ENCODE results near the gene SLCO1A2.
"Not testable (repeated sequence)": the region's sequence is repeated elsewhere in the genome, so short reads cannot be mapped to it uniquely, and the experiment has no call there.

SLCO1A2 gene, protein sequence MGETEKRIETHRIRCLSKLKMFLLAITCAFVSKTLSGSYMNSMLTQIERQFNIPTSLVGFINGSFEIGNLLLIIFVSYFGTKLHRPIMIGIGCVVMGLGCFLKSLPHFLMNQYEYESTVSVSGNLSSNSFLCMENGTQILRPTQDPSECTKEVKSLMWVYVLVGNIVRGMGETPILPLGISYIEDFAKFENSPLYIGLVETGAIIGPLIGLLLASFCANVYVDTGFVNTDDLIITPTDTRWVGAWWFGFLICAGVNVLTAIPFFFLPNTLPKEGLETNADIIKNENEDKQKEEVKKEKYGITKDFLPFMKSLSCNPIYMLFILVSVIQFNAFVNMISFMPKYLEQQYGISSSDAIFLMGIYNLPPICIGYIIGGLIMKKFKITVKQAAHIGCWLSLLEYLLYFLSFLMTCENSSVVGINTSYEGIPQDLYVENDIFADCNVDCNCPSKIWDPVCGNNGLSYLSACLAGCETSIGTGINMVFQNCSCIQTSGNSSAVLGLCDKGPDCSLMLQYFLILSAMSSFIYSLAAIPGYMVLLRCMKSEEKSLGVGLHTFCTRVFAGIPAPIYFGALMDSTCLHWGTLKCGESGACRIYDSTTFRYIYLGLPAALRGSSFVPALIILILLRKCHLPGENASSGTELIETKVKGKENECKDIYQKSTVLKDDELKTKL

DNA sequence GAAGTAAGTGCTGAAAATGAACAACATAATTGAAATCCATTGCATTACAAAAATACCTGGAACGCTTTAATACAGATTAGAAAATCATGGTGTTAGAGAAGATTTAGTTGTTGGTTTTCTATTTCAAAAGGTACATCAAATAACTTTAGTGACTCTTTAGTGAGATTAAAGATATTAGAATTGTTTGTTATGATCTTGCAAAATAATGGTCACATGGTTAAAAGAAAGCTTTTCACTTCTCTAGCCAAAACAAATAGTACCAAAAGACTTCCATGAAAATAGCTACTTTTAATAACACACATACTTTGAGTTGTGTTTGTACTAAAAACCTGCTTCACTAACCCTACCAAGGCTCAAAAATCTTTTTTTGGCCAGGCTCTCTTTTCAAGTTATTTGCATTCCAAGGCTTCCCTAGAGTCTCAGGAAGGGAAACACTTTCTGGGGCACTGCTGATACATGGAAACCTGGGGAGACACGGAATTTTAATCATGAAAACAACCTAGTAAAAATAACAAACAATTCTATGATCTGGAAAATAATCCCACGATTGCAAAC is at the start of gene SLCO1A2:
SLCO1A2 (minus strand) TSS at position 147 of the 555 bp plus-strand sequence. CDS start 270 bp downstream, outside the sequence.
- TF ChIP-seq, protein P1, sequence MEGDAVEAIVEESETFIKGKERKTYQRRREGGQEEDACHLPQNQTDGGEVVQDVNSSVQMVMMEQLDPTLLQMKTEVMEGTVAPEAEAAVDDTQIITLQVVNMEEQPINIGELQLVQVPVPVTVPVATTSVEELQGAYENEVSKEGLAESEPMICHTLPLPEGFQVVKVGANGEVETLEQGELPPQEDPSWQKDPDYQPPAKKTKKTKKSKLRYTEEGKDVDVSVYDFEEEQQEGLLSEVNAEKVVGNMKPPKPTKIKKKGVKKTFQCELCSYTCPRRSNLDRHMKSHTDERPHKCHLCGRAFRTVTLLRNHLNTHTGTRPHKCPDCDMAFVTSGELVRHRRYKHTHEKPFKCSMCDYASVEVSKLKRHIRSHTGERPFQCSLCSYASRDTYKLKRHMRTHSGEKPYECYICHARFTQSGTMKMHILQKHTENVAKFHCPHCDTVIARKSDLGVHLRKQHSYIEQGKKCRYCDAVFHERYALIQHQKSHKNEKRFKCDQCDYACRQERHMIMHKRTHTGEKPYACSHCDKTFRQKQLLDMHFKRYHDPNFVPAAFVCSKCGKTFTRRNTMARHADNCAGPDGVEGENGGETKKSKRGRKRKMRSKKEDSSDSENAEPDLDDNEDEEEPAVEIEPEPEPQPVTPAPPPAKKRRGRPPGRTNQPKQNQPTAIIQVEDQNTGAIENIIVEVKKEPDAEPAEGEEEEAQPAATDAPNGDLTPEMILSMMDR (IDR thresholded peaks at IDR 0.05; ENCODE audit: low read length, missing control alignments): no peak
- H3K4me3 ChIP-seq (replicated peaks; ENCODE audit: low read depth, low read length): no peak within 1 kb of the TSS
- DNase-seq (ENCODE audit: low read depth): no peak

DNA sequence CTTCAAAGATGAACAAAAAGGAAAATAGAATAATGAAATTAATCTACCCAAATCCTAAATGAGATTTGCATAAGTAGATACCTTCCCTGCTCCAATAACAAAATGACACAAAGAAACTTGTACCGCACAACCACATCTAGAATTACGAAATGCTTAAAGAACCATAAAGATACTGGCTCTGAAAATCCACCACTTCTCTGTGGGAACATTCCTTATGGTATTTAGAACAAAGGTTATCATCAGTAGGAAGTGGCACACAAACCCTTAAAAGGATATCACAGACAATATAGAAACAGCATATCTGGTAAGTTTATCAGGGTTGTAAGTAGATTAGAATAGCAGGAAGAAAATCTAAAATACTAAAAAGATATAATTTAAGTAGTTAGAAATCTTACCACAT is 49.5 kb upstream of the SLCO1A2 start:
- no peak overlapping the region for H3K4me3 ChIP-seq (replicated peaks; ENCODE audit: low read depth, low read length)
- TF ChIP-seq, protein P1 (IDR thresholded peaks at IDR 0.05; ENCODE audit: low read length, missing control alignments): no peak
- no peak for DNase-seq (ENCODE audit: low read depth)

DNA sequence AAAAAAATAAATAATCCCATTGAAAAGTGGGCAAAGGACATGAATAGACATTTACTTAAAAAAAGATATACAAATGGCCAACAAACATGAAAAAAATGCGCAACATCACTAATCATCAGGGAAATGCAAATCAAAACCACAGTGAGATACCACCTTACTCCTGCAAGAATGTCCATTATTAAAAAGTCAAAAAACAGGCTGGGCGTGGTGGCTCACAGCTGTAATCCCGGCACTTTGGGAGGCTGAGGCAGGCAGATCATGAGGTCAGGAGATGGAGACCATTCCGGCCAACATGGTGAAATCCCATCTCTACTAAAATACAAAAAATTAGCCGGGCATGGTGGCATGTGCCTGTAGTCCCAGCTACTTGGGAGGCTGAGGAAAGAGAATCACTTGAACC is 46.6 kb upstream of the SLCO1A2 start:
- not testable (repeated sequence) for H3K4me3 ChIP-seq (replicated peaks; ENCODE audit: low read depth, low read length); DNase-seq (ENCODE audit: low read depth)

DNA sequence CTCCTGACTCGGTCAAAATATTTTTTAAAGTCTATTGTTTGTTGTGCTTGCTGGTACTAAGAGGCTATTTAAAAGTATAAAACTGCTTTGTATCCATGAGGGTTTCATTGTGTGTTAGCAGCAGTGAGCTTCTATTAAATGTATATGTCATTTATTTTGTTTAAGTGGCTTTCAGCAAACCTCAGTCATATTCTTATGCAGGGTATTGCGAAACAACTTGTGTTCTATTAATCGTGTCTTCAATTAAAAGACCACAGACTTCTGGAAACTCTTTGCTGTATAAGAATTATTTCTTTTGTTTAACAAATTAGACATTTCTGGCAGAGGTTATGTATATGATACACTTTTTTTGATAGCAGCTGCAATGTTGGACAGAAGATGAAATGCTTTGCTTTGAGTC is 44.5 kb upstream of the SLCO1A2 start:
- no peak overlapping the region for H3K4me3 ChIP-seq (replicated peaks; ENCODE audit: low read depth, low read length)
- TF ChIP-seq, protein P1 (IDR thresholded peaks at IDR 0.05; ENCODE audit: low read length, missing control alignments): no peak
- DNase-seq (ENCODE audit: low read depth): no peak

DNA sequence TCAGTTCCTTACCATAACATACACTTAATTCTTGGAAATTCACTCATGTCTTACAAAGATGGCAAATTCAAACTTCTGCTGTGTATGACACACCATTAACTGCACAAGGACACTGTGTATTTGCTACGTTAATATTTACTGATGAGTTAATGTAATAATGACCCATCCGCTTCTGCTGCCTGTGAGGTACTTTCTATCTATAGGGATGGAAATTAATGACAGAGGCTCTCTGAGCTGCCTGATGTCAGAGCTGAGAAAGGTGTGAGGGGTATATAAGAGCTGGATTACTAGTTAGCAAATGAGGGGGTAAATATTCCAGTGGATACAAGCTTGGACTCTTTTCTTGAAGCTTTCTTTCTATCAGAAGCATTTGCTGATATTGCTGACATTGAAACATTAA is 37.9 kb upstream of the SLCO1A2 start, which contains the start of gene IAPP:
IAPP (plus strand) TSS at position 301 of the 400 bp plus-strand sequence. CDS start 450 bp downstream, outside the sequence.
- H3K4me3 ChIP-seq (replicated peaks; ENCODE audit: low read depth, low read length): no peak within 1 kb of the TSS
- DNase-seq (ENCODE audit: low read depth): no peak
- TF ChIP-seq, protein P1 (IDR thresholded peaks at IDR 0.05; ENCODE audit: low read length, missing control alignments): no peak

DNA sequence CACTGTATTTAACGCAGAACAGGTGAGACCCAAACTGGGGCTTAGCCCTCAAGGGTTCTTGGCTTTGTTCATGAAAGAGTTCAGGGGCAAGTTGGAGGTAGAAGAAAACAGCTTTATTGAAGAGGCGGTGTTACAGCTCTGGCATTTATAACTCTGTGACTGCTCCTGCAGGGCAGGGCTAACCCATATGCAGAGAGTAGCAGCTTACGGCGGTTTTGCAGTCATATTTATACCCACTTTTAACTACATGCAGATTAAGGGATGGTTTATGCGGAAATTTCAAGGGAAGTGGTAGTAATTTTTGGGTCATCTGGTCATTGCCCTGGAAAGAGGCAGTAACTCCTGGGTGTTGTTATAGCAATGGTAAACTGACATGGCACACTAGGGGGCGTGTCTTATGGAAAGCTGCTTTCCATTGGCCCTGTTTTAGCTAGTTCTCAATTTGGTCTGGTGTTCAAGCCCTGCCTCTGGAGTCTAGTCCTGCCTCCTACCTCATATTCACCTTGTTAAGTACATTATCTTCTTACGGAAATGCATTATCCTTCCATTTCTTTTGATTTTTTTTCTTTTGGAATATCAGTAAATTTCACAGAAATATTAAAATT is 36.2 kb upstream of the SLCO1A2 start:
- H3K4me3 ChIP-seq (replicated peaks; ENCODE audit: low read depth, low read length): no peak overlapping the region
- no peak for DNase-seq (ENCODE audit: low read depth)
- TF ChIP-seq, protein P1 (IDR thresholded peaks at IDR 0.05; ENCODE audit: low read length, missing control alignments): no peak

Data from fibroblast of pulmonary artery (primary cell).